GM21367 (cell line): Measurements from ENCODE around the gene FADS2.
A peak's percentile ranks its signal among the peaks of the same experiment; 100 is the strongest.

Source experiments
- ATAC-seq: cut with Tn5 transposase; IDR thresholded peaks from one replicate; pipeline ENCODE4 v1.9.1; 2021; ENCODE audit not compliant: unreplicated experiment

The FADS2 gene

DNA sequence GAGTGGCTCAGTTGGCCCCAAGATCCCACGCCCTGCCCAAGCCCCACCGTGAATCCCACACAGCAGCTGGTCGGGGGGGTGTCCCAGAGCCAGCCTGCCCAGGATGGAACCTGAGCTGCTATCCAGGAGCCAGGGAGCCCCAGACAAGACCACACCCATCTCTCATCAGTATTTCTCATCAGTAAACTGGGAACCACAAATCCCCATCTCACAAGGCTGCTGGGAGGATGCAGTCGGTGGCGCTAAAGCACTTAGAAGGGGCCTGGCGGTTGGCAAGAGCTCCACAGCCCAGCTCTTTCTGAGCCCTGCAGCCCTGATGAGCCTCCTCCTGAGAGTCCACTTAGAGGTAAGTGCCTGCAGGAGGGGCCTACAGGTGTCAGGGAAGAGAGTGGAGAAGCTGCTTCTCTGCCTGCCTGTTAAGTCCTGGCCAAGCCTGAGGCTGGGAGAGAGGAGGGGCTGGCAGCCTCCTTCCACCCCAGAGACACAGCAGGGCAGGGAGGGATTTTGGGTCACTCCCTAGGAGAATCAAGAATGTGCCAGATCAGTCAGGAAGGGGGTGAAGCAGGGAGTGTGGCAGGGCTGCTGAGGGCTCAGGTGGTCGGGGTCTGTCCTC, 57.2 kb downstream of the FADS2 start:
- no peak for ATAC-seq

DNA sequence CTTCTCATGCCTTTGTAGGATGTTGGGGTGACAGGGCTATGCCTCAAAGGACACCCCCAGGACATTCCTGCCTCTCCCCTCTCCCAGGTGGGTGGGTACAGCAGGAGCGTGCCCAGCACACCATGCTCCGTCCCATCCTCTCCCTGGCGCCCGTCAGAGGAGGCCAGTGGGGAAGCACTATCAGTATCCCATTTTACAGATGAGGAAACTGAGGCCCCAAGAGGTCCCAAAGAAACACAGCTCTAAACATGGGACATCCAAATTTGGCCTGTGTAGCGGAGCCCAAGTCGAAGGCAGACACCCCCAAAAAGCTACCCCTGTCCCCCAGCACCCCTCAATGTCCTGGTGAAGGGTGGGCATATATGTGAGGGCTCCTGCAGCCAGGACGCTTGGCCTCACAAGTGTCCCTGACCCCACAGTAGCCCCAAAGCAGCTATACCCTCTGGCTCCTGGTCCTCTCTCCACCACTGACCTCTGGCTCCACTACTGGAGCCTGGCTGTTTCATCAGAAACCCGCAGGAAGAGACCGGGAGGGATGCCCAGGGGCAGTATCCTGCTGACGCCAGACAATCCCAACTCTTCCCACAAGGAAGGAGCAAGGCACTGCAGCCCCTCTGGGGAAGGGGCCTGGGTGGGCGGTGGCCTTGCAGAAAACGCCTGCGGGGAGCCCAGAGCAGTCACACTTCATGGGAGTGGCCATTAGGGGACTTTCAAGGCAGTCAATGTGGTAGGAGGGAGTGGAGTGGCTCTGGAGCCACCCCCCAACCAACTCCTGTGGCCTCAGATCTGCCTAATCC, 57.9 kb downstream of the FADS2 start:
- ATAC-seq, result no peak

DNA sequence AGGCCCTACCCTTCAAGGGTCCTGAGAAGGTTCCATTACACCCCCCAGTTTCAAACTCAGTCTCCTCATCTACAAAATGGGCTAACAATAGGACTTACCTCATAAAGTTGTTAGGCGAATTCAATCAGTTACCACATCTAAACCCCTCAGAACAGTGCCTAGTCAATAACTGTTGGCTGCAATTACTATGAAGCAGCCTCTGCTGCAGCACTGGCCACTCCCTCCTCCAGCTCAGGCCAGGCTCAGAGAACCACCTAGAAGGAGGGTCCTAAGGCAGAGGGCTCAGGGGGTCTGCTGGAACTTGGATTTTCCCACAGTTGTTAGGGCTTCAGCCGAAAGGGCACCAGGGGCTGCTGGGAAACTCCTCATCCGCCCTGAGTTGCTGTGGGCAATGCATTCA, 58.5 kb downstream of the FADS2 start:
- ATAC-seq, result no peak

GRCh38 chr11:61887839-61888494, 59.9 kb downstream of the FADS2 start:
- no peak for ATAC-seq

- ATAC-seq, result no peak
Measured at GRCh38 chr11:61888590-61888989, 60.5 kb downstream of the FADS2 start.

DNA sequence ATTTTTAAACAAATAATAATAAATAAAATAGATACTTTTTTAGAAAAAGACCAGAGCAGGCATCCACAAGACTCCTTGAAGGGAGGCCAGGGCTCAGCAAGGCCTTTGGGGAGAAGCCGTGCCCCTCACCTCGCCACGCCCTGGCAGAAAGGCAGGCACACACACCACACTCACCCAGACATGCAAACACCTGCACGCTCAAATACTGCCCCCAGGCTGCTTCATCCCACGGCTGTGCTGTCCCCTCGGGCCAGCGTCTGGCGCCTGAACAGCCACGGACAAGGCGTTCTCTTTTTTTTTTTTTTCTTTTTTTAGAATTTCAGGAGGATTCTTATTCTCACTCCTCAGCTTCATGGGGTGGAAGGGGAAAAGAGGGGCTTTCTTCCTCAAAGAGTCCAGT, 61.7 kb downstream of the FADS2 start:
- ATAC-seq, result no peak

DNA sequence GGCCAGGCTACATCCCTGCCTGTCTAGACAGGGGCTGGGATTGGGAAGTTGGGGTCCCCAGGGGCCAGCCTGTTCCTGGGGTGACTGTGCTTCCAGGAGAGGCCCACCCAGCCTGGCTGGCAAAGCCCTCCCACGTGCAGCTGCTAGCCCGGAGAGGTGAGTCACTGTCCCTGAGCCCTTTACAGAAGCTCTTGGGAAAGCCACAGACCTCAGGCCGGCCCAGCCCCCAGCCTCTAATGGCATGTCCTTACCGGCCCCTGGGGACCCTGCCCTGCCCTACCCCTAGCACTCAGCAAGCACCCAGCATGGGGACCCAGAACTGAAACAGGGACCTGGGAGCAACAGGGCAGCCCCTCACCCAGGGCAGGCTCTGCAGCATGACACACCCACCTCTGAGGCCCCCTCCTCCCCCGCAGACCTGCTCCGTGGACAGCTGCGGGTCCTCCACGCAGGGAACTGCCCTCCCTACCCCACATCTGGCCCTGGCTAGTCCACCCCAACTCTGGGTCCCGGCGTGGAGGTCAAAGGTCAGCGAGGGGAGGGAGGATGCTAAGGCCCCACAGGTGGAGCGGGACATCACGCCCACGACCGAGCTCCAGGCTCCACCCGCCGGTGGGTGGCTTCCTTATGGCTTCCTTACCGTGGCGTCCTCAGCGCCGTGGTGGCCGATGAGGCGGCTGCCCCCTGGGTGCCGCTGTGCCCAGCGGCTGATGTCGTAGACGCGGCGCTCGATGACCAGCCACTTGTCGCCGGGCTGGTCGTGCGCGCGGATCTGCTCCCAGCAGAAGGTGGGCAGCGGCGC, 62.6 kb downstream of the FADS2 start:
- ATAC-seq, result no peak

GRCh38 chr11:61891331-61892084, 63.4 kb downstream of the FADS2 start, which contains the start of gene FADS3:
TSS of gene FADS3 (minus strand) at chr11:61891545. CDS start at chr11:61891381, 164 bp downstream.
- peak; percentile 49 for ATAC-seq

DNA sequence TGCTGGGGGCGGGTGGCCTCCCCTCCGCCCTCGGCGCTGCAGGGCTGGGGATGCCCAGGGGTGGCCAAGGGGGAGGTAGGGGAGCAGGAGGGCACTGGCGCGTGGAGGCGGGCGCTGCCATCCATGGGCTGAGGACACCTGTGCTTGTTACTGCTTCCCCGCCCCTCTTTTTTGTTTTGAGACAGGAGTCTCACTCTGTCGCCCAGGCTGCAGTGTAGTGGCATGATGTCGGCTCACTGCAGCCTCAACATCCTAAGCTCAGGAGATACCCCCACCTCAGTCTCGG, 63.9 kb downstream of the FADS2 start:
- ATAC-seq, result no peak

GRCh38 chr11:61893981-61894380, 65.9 kb downstream of the FADS2 start:
- no peak for ATAC-seq

GRCh38 chr11:61895046-61895717, 67.1 kb downstream of the FADS2 start:
- no peak for ATAC-seq

DNA sequence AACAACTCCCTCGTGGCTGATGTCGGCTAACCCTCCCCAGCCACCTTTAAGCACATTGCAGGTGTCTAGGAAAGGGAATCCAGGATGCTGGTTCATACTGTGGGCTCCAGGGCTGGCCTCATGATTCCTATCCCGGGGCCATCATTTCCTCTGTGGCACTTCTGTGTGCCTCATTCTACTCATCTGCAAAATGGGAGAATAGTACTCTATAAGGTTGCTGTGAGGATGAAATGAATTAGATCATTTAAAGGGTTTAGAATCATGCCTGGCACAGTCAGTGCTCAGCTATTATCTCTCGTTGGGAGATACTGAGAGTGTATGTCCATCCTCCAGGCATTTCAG, 67.6 kb downstream of the FADS2 start:
- ATAC-seq, result no peak

DNA sequence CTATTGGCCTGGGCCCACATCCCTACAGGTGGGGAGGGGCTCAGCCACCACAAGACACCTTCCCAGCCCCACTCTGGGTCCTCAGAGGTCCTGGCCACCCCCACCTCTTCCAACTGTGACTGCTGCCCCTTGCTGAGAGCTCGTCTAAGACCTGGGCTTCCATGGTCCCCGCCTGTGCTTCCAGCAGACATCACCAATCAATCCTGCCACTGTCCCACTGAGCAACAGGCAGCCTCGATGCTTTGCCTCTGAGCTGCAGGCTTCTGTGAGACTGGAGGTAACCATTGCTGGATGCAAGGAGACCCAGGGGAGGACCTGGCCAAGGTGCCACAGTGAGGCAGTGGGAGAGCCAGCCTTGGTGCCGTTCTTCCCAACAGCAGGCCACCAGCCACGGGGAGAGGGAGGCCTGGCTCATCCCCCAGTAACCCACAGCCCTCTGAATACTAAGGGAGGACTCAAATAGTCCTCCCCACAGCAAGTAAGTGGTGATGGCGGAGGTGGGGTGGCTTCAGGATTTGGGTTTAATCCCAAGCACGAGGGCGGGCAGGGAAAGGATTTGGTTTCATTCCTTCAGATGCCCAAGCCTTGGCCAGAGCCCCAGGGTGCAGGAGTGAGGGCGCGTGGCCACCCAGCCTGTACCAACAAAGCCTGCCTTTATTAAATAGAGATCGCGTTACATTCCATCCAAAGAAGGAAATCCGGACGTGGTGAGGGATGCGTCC, 68.7 kb downstream of the FADS2 start:
- no peak for ATAC-seq

DNA sequence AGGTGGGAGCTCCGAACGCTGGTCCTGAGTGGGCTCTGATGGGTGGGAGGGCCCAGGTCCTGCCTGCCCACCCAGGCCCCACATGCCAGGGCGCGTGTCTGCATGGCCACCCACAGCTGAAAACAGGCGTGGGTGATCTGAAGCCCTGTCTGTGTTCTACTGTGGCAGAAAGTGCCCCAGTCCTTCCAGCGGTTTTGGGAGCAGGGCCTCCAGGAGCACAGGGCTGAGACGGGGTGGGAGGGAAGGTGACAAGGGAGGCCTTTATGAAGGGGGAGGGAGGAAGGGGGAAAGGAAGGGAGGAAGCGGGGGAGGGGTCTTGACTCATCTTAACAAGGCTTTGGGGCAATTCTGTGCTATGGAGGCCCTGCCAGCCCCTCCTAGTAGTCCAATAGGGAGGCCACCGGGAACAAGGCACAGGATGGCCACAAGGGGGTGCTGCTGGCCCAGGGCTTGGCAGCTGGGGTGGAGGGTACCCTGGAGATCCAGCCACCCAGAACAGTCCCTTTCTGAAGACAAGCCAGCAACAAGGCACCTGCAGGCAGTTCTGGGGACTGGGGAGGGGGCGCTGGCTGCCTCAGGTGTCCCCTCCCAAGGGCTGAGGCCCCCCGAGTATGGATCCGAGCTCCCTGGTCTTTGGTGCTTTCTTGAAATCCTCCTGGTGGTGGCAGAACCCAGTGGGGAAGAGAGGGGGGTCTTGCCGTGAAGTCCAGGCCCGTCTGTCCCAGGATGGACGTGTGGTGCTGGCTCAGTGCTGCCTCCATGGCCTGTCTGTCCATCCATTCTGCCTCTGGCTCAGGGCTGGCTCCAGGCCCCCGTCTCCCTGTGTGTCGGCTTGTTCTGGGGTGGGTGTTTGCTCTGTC, 69.5 kb downstream of the FADS2 start:
- no peak for ATAC-seq

DNA sequence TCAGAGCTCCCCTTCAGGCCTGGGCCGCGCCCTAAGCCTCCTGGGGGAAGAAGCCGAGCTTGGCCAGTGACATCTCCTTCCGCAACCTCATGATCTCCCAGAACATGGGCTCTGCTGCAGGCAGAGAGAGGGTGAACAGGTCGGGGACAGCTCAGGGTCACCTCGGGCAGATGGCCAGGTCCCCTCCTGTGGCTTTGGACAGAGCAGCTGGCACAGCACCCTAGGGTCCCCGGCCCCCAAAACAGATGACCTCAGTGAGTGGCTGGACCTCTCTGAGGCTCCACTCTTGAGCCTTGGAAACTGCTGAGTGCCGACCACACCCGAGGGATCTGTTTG, 70.1 kb downstream of the FADS2 start:
- no peak for ATAC-seq

GRCh38 chr11:61899146-61899841, 71.2 kb downstream of the FADS2 start:
- no peak for ATAC-seq

- ATAC-seq, result no peak
Measured at GRCh38 chr11:61900251-61900650, 72.2 kb downstream of the FADS2 start.

DNA sequence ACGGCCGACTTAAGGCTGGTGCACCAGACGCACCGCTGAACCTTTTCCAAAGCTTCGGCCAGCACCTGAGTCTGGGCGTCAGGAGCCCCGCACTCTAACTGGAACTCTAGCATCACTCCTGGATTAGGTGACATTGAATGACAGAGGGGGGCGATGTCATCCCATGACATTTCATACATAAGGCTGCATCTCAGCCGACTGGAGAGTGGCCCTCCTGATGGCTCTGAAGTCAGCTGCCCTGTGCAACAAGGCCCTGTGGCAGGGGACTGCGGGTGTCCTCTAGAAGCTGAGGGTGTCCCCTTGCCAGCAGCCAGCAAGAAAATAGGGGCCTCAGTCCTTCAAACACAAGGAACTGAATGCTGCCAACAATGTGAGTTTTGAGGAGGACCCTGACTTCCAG, 73.3 kb downstream of the FADS2 start:
- ATAC-seq, result no peak
